Hematopoietic multipotent progenitor cell treated with erythropoietin and hydrocortisone succinate and interleukin-3 and kit ligand, for 15 days (in vitro differentiated cells): ENCODE data around the gene RBMX.

Source experiments
- DNase-seq: peaks from one replicate; pipeline ENCODE4 v3.0.0-alpha.2; 2015; ENCODE audit warnings: low spot score

Gene RBMX

DNA sequence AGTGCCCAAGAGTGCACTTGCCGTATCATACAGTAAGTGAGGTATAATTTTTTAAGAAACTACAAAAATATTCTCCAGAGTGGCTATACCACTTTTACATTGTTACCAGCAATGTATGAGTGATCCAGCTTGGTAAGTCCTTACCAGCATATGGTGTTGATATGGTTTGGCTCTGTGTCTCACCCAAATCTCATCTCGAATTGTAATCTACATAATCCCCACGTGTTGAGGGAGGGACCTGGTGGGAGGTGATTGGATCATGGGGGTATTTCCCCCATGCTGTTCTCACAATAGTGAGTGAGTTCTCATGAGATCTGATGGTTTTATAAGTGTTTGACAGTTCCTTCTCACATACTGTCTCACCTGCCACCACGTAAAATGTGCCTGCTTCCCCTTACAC, 44.8 kb downstream of the RBMX start:
- no peak for DNase-seq

DNA sequence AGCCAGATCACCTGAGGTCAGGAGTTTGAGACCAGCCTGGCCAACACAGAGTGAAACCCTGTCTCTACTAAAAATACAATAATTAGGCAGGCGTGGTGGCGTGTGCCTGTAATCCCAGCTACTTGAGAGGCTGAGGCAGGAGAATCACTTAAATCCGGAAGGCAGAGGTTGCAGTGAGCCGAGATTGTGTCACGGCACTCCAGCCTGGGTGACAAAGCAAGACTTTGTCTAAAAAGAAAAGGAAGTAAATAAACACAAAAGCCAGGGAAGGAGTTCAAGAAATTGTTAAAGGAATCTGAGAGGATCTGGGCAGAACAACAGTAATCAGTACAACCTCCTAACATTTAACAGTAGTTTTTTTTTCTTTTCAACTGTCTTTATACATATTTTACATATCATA, 51.1 kb downstream of the RBMX start:
- DNase-seq = no peak

DNA sequence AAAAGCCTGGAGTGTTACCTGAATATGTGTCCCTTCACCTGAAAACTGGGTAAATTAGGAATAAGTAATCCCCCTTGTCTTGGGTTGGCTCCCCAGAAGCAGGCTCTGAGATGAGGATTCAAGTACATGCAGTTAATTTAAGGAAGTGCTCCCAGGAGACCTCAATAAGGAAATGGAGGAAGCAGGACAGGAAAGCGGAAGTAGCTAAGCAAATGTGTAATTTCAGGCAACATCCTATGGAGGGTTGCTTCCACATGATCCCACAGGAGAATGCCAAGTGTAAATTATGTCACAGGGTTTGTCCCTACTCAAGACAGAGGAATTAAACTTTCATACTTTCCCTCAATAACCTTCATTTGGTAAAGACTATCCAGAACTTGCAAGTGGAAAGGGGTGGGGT, 51.7 kb downstream of the RBMX start:
- no peak for DNase-seq

DNA sequence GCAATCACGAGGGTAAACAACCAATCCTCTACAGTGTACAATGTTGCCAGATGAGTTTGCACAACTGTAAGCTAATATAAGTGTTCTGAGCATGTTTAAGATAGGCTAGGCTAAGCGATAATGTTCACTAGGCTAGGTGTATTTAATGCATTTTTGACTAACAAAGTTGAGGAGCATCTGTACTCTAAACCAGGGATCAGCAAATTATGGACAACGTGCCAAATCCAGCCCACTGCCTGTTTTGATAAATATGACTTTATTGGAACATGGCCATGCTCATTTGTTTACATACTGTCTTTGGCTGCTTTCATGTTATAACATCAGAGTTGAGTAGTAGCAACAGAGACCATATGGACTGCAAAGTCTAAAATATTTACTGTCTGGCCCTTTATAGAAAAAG, 53.5 kb downstream of the RBMX start:
- peak; percentile 18 for DNase-seq

DNA sequence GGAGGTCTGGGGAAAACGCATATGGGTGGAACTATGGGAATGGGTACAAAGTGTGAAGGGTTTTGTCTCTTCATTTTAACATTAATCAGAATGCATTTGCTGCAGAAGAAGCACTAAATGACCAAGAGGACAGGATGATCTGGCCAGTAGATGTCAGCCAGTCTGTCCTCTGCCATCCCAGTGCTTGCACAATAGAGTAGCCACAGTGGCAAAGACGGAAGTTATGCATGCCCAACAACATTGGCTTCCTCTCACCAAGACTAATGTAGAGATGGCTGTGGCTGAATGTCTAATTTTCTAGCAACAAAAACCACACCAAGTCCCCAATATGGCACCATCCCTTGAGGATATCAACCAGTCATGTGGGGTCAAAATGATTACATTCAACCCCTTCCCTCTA, 54.8 kb downstream of the RBMX start:
- DNase-seq = no peak
